Loucy (cell line): ENCODE data around the gene AP2A1.

Source experiments
- H2AFZ ChIP-seq: fragments of 200-600 bp; sonication (generic); 2 replicates; pipeline ENCODE4 v1.6.0; 2016; ENCODE audit warnings: antibody characterized with exemption, mild to moderate bottlenecking, low read length, moderate library complexity
- H3F3A ChIP-seq: fragments of 200-600 bp; 2 replicates; pipeline ENCODE4 v1.6.0; 2016; ENCODE audit warnings: antibody characterized with exemption, low read depth, mild to moderate bottlenecking
- H3K27me3 ChIP-seq: fragments of 200-600 bp; sonication (generic); 2 replicates; pipeline ENCODE4 v1.6.1; 2014; ENCODE audit warnings: low read length, mild to moderate bottlenecking; ENCODE audit not compliant: insufficient read depth, poor library complexity, severe bottlenecking
- H3K36me3 ChIP-seq: fragments of 200-600 bp; sonication (generic); 2 replicates; pipeline ENCODE4 v1.6.1; 2016; ENCODE audit warnings: low read length; ENCODE audit not compliant: insufficient read depth
- H3K4me1 ChIP-seq: fragments of 200-600 bp; sonication (generic); 2 replicates; pipeline ENCODE4 v1.5.1; 2014; ENCODE audit warnings: low read length, mild to moderate bottlenecking; ENCODE audit not compliant: insufficient read depth, poor library complexity, severe bottlenecking
- H3K4me2 ChIP-seq: fragments of 200-600 bp; sonication (generic); 2 replicates; pipeline ENCODE4 v1.6.0; 2014; ENCODE audit warnings: antibody characterized with exemption, low read length, low read depth, mild to moderate bottlenecking; ENCODE audit not compliant: poor library complexity, severe bottlenecking
- H3K4me3 ChIP-seq: fragments of 200-600 bp; sonication (generic); 2 replicates; pipeline ENCODE4 v1.5.1; 2014; ENCODE audit warnings: low read length, mild to moderate bottlenecking, mixed read lengths; ENCODE audit not compliant: poor library complexity, severe bottlenecking
- H3K79me2 ChIP-seq: fragments of 200-600 bp; sonication (generic); 2 replicates; pipeline ENCODE4 v1.6.1; 2014; ENCODE audit warnings: low read length; ENCODE audit not compliant: insufficient read depth
- H3K9ac ChIP-seq: fragments of 200-600 bp; sonication (generic); 2 replicates; pipeline ENCODE4 v1.6.0; 2014; ENCODE audit warnings: mild to moderate bottlenecking, low read depth, low read length, moderate library complexity; ENCODE audit not compliant: poor library complexity, severe bottlenecking
- H3K9me2 ChIP-seq: fragments of 200-600 bp; sonication (generic); replicated peaks from 2 replicates; pipeline ENCODE4 v1.6.1; 2016; ENCODE audit warnings: low read depth, low read length, mixed read lengths
- H3K9me3 ChIP-seq: fragments of 200-600 bp; sonication (generic); 2 replicates; pipeline ENCODE4 v1.6.1; 2014; ENCODE audit warnings: mild to moderate bottlenecking, antibody characterized with exemption, low read length, low read depth; ENCODE audit not compliant: insufficient read depth
- H4K20me1 ChIP-seq: fragments of 200-600 bp; sonication (generic); 2 replicates; pipeline ENCODE4 v1.6.0; 2014; ENCODE audit warnings: antibody characterized with exemption, low read length, mild to moderate bottlenecking; ENCODE audit not compliant: insufficient read depth, poor library complexity, severe bottlenecking
- CTCF ChIP-seq: fragments of 200-600 bp; sonication (generic); conservative IDR thresholded peaks from 2 replicates; pipeline ENCODE4 v1.5.1; 2014; ENCODE audit warnings: mild to moderate bottlenecking, antibody characterized with exemption, low read length
- EZH2phosphoT487 ChIP-seq: fragments of 200-600 bp; IDR thresholded peaks from 2 replicates; pipeline ENCODE4 v1.6.1; 2018; ENCODE audit warnings: antibody characterized with exemption, mild to moderate bottlenecking, moderate library complexity, borderline replicate concordance

Gene AP2A1

GRCh38 chr19:49809941-49810389 is 43.2 kb downstream of the AP2A1 start:
- H3K4me3 ChIP-seq = no peak overlapping the region
- peaks cover 1% of the 10 kb centered on the region; the same call in 1 of the 2 replicates for H3K36me3 ChIP-seq
- H4K20me1 ChIP-seq = no peaks in the 10 kb centered on the region
- H3K79me2 ChIP-seq = no peaks in the 10 kb centered on the region
- H3K9me3 ChIP-seq = no peaks in the 10 kb centered on the region
- TF ChIP-seq EZH2phosphoT487 (no peak), CTCF (no peak)
- H3K4me1 ChIP-seq = peaks cover 9% of the 10 kb centered on the region
- H2AFZ ChIP-seq = no peak overlapping the region
- no peak overlapping the region for H3K4me2 ChIP-seq
- H3F3A ChIP-seq = no peaks in the 10 kb centered on the region
- H3K27me3 ChIP-seq = no peaks in the 10 kb centered on the region
- H3K9ac ChIP-seq = no peak overlapping the region
- H3K9me2 ChIP-seq = no peaks in the 10 kb centered on the region

GRCh38 chr19:49811328-49811727 is 44.5 kb downstream of the AP2A1 start:
- Histone ChIP-seq H3F3A (no peaks in the 10 kb centered on the region), H3K9ac (no peak overlapping the region), H3K79me2 (no peaks in the 10 kb centered on the region), H3K4me1 (peaks cover 9% of the 10 kb centered on the region), H3K36me3 (no peaks in the 10 kb centered on the region), H3K4me3 (no peak overlapping the region), H4K20me1 (no peaks in the 10 kb centered on the region), H2AFZ (no peak overlapping the region), H3K4me2 (no peak overlapping the region), H3K9me2 (no peaks in the 10 kb centered on the region), H3K27me3 (no peaks in the 10 kb centered on the region), H3K9me3 (no peaks in the 10 kb centered on the region)
- no peak for TF ChIP-seq EZH2phosphoT487
- TF ChIP-seq CTCF = no peak

- H3K36me3 ChIP-seq = no peaks in the 10 kb centered on the region
- no peaks in the 10 kb centered on the region for H3K9me2 ChIP-seq
- no peaks in the 10 kb centered on the region for H3K79me2 ChIP-seq
- H4K20me1 ChIP-seq = no peaks in the 10 kb centered on the region
- H3K4me3 ChIP-seq = peak overlapping the region; percentile 84
- no peaks in the 10 kb centered on the region for H3F3A ChIP-seq
- TF ChIP-seq CTCF (no peak), EZH2phosphoT487 (no peak)
- peak overlapping the region; percentile 78 for H3K9ac ChIP-seq
- H3K27me3 ChIP-seq = no peaks in the 10 kb centered on the region
- H3K4me2 ChIP-seq = peak overlapping the region; percentile 94
- peaks cover 15% of the 10 kb centered on the region for H3K4me1 ChIP-seq
- peak overlapping the region; percentile 94 for H2AFZ ChIP-seq
- H3K9me3 ChIP-seq = no peaks in the 10 kb centered on the region
Measured at GRCh38 chr19:49812452-49812996, 45.7 kb downstream of the AP2A1 start.
